ENCODE results near the gene SYNCRIP. TPM values are rescaled to one million over a fixed set of nuclear protein-coding genes. Genes with fewer than 3 reads are reported as not detected.
A peak's percentile ranks its signal among the peaks of the same experiment; 100 is the strongest.
"Not testable (repeated sequence)": the region's sequence is repeated elsewhere in the genome, so short reads cannot be mapped to it uniquely, and the experiment has no call there.

SYNCRIP gene
- total RNA-seq, 4 donors from 2014 or later = 43.0 to 59.3 (median 54.5) TPM

DNA sequence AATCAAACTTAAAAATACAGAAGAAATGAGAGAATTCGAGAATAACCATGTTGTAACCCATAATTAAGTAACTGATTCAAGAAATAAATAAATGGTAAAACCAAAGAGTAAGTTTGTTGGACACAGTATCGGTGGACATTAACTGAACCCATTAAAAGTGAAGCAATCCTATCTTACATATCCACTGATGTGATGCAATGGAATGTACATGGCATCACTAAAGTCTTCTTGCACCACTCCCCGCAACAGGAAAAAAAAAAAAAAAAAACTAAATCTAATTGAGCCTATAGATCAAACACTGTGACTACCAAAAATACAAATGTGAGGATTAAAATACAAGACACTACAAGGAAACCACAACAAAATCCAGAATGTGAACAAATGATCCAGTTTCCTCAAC is 56.9 kb downstream of the SYNCRIP start:
- Histone ChIP-seq H3K27me3 (no peaks in the 10 kb centered on the region), H3K36me3 (no peaks in the 10 kb centered on the region), H3K4me1 (peaks cover 5 to 8% of the 10 kb centered on the region in 2 donors), H3K9me3 (no peaks in the 10 kb centered on the region), H3K4me3 (no peak overlapping the region), H3K27ac (no peak overlapping the region)
- TF ChIP-seq, protein P1, sequence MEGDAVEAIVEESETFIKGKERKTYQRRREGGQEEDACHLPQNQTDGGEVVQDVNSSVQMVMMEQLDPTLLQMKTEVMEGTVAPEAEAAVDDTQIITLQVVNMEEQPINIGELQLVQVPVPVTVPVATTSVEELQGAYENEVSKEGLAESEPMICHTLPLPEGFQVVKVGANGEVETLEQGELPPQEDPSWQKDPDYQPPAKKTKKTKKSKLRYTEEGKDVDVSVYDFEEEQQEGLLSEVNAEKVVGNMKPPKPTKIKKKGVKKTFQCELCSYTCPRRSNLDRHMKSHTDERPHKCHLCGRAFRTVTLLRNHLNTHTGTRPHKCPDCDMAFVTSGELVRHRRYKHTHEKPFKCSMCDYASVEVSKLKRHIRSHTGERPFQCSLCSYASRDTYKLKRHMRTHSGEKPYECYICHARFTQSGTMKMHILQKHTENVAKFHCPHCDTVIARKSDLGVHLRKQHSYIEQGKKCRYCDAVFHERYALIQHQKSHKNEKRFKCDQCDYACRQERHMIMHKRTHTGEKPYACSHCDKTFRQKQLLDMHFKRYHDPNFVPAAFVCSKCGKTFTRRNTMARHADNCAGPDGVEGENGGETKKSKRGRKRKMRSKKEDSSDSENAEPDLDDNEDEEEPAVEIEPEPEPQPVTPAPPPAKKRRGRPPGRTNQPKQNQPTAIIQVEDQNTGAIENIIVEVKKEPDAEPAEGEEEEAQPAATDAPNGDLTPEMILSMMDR (IDR thresholded peaks at IDR 0.05 in 4 of 5, conservative IDR thresholded peaks at IDR 0.05 in 1 of 5) = no peak
- TF ChIP-seq POLR2A (IDR thresholded peaks at IDR 0.05) = no peak
- ATAC-seq = no peak
- intact Hi-C loops (cut with DNase I; ENCODE audit: low total_unique reads) (no loop called here), in situ Hi-C loops (cut with MboI; ENCODE audit: low sequenced_read_pairs in 4 of 4) (no loop called here)
- DNase-seq = no peak

DNA sequence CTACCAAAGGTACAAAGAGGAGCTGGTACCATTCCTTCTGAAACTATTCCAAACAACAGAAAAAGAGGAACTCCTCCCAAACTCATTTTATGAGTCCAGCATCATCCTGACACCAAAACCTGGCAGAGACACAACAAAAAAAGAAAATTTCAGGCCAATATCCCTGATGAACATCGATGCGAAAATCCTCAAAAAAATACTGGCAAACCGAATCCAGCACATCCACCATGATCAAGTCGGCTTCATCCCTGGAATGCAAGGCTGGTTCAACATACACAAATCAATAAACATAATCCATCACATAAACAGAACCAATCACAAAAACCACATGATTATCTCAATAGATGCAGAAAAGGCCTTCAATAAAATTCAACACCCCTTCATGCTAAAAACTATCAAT is 59.9 kb downstream of the SYNCRIP start:
- DNase-seq; H3K27ac ChIP-seq; H3K4me3 ChIP-seq; H3K9me3 ChIP-seq; ATAC-seq; intact Hi-C loops (cut with DNase I; ENCODE audit: low total_unique reads); H3K27me3 ChIP-seq; in situ Hi-C loops (cut with MboI; ENCODE audit: low sequenced_read_pairs in 4 of 4); H3K36me3 ChIP-seq: not testable (repeated sequence)
- H3K4me1 ChIP-seq = peaks cover 33 to 34% of the 10 kb centered on the region in 2 donors

DNA sequence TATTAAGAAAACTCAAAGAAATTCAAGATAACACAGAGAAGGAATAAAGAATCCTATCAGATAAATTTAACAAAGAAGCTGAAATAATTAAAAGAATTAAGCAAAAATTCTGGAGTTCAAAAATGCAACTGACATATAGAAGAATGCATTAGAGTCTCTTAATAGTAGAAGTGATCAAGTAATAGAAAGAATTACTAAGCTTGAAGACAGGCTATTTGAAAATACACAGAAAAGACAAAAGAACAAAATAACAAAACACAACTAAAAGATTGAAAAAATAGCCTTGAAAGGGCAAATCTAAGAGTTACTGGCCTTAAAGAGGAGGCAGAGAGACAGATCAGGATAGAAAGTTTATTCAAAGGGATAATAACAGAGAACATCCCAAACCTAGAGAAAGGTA is 61.1 kb downstream of the SYNCRIP start:
- no peaks in the 10 kb centered on the region for H3K27me3 ChIP-seq
- no peaks in the 10 kb centered on the region for H3K9me3 ChIP-seq
- peaks cover 46% of the 10 kb centered on the region in 2 donors for H3K4me1 ChIP-seq
- intact Hi-C loops (cut with DNase I; ENCODE audit: low total_unique reads) (no loop called here), in situ Hi-C loops (cut with MboI; ENCODE audit: low sequenced_read_pairs in 4 of 4) (no loop called here)
- DNase-seq = no peak
- no peak for ATAC-seq
- no peak overlapping the region for H3K4me3 ChIP-seq
- TF ChIP-seq, protein P1 (IDR thresholded peaks at IDR 0.05 in 4 of 5, conservative IDR thresholded peaks at IDR 0.05 in 1 of 5) = no peak
- no peak for TF ChIP-seq POLR2A (IDR thresholded peaks at IDR 0.05)
- no peaks in the 10 kb centered on the region for H3K36me3 ChIP-seq
- H3K27ac ChIP-seq = peak overlapping the region in 1 of 4 donors; percentile 81

DNA sequence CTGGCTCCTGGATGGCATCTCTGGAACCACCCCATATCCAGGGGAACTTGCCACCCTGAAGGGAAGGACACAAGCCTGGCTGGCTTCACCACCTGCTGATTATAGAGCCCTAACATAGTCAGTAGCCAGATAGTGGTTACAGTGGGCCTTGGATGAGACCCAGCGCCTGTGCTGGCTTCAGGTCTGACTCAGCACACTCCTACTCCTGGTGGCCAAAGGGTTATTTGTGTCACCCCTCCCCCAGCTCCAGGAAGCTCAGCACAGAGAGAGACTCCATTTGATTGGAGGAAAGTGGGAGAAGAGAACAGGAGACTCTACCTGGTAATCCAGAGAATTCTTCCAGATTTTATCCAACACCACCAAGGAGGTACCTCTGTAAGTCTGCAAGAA is 61.8 kb downstream of the SYNCRIP start:
- DNase-seq = peak; percentile 6 to 78
- peak overlapping the region; percentile 61 to 81 (median 70) for H3K27ac ChIP-seq

DNA sequence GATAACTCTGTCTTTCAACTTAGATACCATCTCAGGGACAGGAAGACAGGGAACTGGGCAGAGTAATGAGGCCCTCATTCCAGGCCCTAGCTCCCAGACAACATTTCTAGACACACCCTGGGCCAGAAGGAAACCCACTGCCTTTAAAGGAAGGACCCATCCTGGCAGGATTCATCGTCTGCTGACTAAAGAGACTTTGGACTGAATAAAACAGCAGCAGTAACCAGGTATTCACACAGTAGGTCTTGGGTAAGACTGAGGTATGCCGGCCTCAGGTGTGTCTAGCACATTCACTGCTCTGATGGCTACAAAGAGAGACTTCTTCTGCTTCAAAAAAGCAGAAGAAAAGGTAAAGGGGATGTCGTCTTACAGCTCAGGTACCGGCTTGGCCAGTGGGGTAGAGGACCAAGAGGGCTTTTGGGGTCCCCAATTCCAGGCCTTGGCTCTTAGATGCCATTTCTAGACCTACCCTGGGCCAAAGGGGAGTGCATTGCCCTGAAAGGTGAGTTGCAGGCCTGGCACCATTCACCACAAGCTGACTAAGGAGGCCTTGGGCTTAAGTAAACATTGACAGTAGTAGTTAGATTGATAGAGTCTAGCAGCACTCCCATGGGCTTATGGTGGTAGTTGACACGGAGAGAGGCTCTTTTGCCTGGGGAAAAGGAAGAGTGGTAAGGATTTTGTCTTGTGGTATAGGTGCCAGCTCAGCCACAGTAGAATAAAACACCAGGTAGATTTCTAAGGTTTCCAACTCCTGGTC is 62.4 kb downstream of the SYNCRIP start:
- DNase-seq = no peak
- peak overlapping the region; percentile 61 to 81 (median 70) for H3K27ac ChIP-seq
- no peaks in the 10 kb centered on the region for H3K36me3 ChIP-seq
- TF ChIP-seq POLR2A (IDR thresholded peaks at IDR 0.05) = no peak
- TF ChIP-seq, protein P1 (IDR thresholded peaks at IDR 0.05 in 4 of 5, conservative IDR thresholded peaks at IDR 0.05 in 1 of 5) = no peak
- ATAC-seq = peak; percentile 24 to 54
- in situ Hi-C loops (cut with MboI; ENCODE audit: low sequenced_read_pairs in 4 of 4) (no loop called here), intact Hi-C loops (cut with DNase I; ENCODE audit: low total_unique reads) (no loop called here)
- H3K4me1 ChIP-seq = peaks cover 54 to 58% of the 10 kb centered on the region in 2 donors
- no peak overlapping the region for H3K4me3 ChIP-seq
- no peaks in the 10 kb centered on the region for H3K9me3 ChIP-seq
- H3K27me3 ChIP-seq = no peaks in the 10 kb centered on the region

More for the DNA sequence above, 61.8 kb downstream of the SYNCRIP start:
- H3K36me3 ChIP-seq = no peaks in the 10 kb centered on the region
- in situ Hi-C loops (cut with MboI; ENCODE audit: low sequenced_read_pairs in 4 of 4) = no loop called here
- no peaks in the 10 kb centered on the region for H3K9me3 ChIP-seq
- H3K4me3 ChIP-seq = no peak overlapping the region
- peak; percentile 21 to 82 for ATAC-seq
- TF ChIP-seq, protein P1 (IDR thresholded peaks at IDR 0.05 in 4 of 5, conservative IDR thresholded peaks at IDR 0.05 in 1 of 5) = no peak
- no peak for TF ChIP-seq POLR2A (IDR thresholded peaks at IDR 0.05)
- H3K27me3 ChIP-seq = no peaks in the 10 kb centered on the region
- intact Hi-C loops (cut with DNase I; ENCODE audit: low total_unique reads) = no loop called here
- peaks cover 50 to 53% of the 10 kb centered on the region in 2 donors for H3K4me1 ChIP-seq
